Breast epithelium (tissue), 3 donors: ENCODE results near the gene RFT1.

Source experiments
- POLR2AphosphoS5 ChIP-seq, 3 donors: sonication (generic); formaldehyde crosslinking; IDR thresholded peaks; one replicate each; pipeline ENCODE4 v1.6.1; 2017; ENCODE audit warnings: antibody characterized with exemption in 3 of 3
- TF ChIP-seq, protein P1 (sequence below), 3 donors: fragments of 450-650 bp; IDR thresholded peaks; one replicate each; pipeline ENCODE4 v1.5.1; 2016 to 2017; ENCODE audit warnings: antibody characterized with exemption in 3 of 3, mild to moderate bottlenecking in 3 of 3, moderate library complexity in 3 of 3

DNA sequence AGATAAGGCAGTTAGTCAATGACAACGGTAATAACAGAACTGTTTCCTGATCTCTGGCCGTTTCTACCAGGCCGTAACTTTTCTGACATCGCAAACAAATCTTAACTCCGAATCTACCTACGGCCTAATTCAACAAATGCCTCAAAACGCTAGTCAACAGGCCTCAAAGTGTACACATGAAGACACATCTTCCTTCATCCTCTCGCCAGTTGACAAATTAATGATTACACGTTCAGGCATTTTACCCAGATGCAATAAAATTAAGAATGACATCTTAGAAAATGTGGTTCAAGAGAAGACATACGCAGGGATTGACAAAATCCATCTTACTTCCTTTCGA lies 85.9 kb downstream of the RFT1 start:
- TF ChIP-seq, protein P1, sequence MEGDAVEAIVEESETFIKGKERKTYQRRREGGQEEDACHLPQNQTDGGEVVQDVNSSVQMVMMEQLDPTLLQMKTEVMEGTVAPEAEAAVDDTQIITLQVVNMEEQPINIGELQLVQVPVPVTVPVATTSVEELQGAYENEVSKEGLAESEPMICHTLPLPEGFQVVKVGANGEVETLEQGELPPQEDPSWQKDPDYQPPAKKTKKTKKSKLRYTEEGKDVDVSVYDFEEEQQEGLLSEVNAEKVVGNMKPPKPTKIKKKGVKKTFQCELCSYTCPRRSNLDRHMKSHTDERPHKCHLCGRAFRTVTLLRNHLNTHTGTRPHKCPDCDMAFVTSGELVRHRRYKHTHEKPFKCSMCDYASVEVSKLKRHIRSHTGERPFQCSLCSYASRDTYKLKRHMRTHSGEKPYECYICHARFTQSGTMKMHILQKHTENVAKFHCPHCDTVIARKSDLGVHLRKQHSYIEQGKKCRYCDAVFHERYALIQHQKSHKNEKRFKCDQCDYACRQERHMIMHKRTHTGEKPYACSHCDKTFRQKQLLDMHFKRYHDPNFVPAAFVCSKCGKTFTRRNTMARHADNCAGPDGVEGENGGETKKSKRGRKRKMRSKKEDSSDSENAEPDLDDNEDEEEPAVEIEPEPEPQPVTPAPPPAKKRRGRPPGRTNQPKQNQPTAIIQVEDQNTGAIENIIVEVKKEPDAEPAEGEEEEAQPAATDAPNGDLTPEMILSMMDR (IDR thresholded peaks at IDR 0.05), result no peak
- TF ChIP-seq POLR2AphosphoS5 (IDR thresholded peaks at IDR 0.05), result no peak
